DMS114 treated with DMSO at 0.1 percent for 48 hours (cell line): ENCODE data around the gene FBXL14.
"Not testable (repeated sequence)": the region's sequence is repeated elsewhere in the genome, so short reads cannot be mapped to it uniquely, and the experiment has no call there.

Experiments used
- DNase-seq: peaks from one replicate; lab custom pipeline; 2025; ENCODE audit not compliant: unreplicated experiment; lab: John Stamatoyannopoulos, UW

The FBXL14 gene

GRCh38 chr12:1573960-1574864, 20.2 kb downstream of the FBXL14 start:
- DNase-seq = no peak

GRCh38 chr12:1572731-1573130, 21.6 kb downstream of the FBXL14 start:
- DNase-seq = no peak

DNA sequence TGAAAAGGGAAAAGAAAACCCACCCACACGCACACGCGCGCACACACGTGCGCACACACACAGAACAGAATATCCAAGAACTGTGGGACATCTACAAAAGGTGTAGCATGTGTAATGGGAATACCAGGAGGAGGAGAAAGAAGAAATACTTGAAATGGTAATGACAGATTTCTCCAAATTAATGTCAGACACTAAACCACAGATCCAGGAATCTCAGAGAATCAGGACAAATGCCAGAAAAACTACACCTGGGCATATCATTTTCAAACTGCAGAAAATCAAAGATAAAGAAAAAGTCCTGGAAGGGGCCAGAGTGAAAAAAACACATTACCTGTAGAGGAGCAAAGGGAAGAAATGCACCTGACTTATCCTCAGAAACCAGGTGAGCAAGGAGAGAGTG, 26.5 kb downstream of the FBXL14 start:
- no peak for DNase-seq

DNA sequence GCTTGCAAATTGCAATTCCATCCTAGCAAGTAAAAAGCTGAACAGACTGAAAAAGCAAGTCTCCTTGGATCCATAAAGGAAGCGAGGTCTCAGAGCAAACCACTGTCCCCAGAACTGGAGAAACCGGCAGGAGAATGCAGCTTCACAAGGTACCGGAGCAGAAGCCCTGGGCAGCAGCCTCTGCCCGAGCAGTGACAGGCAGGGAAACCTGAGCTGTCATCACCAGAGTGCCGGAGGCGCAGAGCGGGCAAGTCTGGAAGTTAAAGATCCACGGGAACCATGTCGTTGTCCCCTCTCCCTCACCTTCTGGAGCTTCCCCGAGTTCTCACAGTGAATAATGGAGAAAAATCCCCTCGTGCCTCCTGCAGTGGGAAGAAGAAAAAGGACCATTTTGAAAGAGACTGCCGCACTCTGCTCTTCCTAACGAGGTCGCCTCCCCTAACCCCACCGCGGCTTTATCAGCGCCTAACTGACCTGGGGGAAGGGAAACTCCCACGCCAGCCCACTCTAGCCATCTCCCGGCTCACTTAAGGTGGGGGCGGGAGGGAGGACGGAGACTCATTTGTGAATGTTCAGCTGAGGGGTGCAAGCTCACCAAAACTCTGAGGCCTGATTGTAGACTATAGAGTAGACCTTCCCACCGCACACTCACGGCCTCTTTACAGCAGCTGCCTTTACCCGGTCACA, 27.8 kb downstream of the FBXL14 start:
- no peak for DNase-seq

- DNase-seq = no peak
Observed at GRCh38 chr12:1565172-1565571, 29.2 kb downstream of the FBXL14 start.

GRCh38 chr12:1564067-1564466, 30.3 kb downstream of the FBXL14 start:
- no peak for DNase-seq

DNA sequence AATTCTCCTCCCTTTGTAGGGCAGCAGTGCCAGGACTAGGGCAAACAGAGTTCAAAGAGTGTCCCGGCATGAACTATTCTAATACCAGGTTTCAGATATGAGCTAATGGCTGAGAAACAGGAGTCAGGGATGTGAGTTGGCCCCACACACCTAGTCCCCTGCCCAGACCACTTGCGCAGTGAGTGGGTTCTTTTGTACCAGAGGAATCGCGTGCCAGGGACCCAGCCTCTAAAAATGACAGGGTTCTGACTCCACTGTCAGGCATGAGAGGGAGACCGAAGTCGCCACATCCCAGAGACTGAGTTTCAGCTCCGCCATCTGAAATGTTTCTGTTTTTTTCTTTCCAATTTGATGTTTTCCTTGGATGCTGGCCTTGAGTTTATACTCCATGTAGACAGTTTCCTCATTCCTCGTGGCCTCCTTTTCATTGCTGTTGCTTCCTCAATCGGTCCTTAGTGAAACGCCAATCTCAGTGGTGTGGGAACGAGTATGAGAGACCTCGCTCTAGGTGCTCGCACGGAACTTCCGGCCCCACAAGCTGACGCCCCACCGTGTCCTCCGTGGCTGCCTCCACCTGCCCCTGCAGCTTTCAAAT, 31.5 kb downstream of the FBXL14 start:
- no peak for DNase-seq

DNA sequence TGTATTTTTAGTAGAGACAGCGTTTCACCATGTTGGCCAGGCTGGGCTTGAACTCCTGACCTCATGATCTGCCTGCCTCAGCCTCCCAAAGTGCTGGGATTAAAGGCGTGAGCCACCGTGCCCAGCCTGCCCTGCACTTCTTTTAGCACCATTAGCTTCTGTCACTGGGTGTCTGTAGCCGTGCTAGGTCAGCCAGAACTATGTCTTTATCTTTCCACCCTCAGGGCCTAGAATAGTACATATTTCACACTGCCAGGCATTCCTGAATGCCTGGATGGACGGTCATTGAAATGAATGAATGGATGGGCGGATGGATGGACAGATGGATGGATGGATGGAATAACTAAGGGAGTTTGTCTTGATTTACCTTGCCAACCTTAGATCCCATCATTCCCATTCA, 33.7 kb downstream of the FBXL14 start:
- no peak for DNase-seq

GRCh38 chr12:1559676-1560091, 34.7 kb downstream of the FBXL14 start:
- DNase-seq = no peak

DNA sequence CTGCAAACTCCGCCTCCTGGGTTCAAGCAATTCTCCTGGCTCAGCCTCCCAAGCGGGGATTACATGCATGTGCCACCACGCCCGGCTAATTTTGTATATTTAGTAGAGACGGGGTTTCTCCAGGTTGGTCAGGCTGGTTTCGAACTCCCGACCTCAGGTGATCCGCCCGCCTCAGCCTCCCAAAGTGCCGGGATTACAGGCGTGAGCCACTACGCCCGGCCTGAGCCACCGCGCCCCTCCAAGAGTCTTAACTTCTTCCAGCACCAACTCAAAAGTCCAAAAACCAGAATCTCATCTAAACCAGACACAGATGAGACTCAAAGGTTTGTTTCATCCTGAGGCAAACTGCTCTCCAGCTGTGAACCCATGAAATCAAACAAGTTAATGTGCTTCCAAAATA, 36.3 kb downstream of the FBXL14 start:
- DNase-seq = not testable (repeated sequence)

DNA sequence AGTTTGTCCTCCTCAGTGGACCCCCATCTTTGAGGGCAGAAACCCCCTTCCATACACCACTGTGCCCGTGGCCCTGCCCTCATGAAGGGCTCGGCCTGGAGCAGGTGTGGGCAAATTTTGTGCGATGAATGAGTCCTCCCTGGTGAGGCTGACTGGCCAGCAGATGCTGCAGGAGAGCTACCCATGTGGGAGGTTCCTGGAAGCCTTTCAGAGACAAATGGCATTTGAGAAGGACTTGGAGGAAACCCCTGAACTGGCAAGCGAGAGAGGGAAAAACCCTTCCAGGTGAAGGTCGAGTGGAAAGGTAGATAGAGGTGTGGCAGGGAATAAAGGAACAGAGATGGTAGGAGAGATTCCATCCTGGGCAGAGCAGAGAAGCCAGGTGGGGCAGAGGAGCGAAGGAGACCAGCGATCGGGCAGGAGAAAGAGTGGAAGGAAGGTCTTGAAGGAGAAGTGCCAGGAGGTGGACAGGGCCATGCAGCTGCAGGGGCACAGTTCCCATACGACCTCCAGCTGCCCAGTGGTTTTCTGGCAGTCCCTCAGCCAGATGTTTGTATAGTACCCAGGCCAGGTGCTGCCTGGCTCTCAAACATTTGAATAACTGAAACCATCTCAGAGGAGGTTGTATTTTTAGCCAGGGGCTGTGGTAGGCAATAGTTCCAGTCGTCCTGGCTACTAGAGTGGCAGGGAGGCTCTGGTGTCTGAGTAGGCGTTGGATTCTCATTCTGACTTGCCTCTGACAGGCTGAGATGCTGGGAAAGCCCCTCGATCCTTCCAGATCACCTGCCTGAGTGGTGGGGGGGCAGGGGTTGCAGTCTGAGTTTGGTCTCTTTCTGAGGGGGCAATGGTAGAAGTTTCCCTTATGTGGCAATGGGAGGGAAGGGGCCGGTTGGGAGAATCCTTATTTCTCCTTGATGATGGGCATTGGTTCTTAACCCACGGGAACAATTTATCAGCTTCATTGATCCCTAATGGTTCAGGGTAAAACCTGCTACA, 40.1 kb downstream of the FBXL14 start:
- DNase-seq = no peak

GRCh38 chr12:1553536-1553935, 40.8 kb downstream of the FBXL14 start:
- DNase-seq = no peak

DNA sequence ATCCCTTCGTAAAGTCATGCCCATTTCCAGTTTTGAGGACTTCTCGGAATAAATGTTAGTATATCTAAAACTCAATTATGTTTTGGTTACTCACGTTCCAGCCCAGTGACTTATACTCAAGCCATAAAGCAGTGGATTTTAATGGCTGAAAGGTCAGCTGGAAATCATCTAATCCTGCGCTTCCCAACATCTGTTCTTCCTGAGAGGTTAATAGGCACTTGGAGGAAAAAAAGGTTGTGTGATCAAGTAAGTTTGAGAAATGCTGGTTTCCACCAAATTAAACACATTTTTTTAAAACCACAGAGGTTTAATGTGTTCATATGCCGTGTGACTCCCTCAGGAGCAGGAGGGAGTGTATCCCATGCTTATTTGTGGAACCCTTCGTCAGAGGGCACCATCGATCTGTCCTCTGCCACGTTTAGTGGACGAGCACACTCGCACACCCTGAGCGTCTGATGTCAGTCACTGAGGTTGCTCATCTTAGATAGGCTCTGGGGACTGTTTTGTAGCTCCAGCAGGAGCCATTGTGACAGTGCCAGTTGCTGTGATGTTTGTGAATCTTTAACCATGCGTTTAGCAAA, 41.4 kb downstream of the FBXL14 start:
- no peak for DNase-seq

GRCh38 chr12:1552171-1552570, 42.2 kb downstream of the FBXL14 start:
- DNase-seq = no peak

DNA sequence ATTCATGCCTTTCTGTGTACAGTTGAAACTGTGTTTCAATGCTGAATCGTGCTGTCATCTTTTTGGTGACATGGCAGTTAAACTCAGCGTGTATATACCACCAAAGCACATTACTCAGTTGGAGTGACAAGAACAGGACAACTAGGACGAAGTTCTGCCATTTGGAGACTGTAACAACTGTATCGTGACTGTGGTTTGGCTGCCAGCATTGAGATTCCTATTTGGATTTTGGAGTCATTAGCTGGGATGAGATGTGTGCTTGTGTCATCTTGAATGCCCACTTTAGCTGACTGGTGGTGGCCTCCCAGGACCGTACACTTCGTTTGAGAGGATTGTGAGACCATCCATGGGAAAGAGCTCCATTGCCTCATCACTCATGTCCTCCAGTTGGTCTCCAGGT, 42.9 kb downstream of the FBXL14 start:
- no peak for DNase-seq

DNA sequence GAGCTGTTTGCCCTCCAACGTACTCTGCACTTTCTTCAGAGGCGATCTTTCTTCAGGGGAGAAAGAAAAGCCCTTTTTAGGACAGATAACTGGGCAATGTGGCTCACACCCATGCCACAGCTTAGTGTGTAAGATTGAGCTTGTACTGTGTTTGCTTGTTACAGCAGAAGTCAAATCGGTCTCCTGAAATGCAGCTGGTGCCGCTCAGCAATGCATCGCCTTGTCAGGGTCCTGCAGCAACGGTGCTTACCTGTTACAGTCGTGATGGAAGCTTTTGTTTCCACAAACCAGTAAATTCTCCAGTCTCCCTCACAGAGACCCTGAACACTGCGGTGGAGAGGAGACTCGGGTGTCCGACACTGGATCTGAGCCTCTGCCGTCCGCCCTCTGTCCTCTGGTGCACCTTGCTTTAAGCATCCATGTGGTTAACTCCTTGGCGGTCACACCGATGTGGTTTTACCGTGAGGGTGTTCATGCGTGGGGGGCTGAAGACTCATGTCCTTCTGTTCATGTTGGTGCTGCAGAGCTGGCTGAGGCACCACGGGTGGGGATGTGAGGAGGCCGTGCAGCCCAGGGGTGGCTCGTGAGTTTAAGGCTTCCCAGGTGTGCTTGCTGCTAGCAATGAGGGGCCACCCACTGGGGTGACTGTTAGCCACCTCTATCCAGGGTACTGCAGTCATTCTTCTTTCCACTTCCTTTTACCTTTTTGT, 47.3 kb downstream of the FBXL14 start:
- DNase-seq = no peak

GRCh38 chr12:1544996-1545700, 49.2 kb downstream of the FBXL14 start:
- no peak for DNase-seq

DNA sequence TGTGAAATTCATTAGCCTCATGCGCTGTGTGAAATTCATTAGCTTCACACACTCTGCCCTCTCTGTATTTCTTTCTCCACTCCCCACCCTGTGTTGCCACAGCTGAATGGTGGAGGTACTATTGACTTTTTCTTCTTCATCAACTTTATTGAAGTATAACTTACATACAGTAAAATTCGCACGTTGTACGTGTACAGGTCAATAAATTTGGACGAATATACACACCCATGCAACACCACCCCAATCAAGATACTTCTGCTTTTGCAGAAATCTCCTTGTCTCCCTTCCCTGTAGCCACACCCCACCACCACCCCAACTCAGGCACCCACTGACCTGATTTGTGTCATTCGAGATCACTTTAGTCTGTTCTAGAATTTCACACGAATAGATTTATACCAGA, 51.8 kb downstream of the FBXL14 start:
- DNase-seq = no peak

- no peak for DNase-seq
Observed at GRCh38 chr12:1540690-1541089, 53.7 kb downstream of the FBXL14 start.
